ENCODE measurements around the gene DEFB129.
"Not testable (repeated sequence)": the region's sequence is repeated elsewhere in the genome, so short reads cannot be mapped to it uniquely, and the experiment has no call there.

Gene DEFB129, protein sequence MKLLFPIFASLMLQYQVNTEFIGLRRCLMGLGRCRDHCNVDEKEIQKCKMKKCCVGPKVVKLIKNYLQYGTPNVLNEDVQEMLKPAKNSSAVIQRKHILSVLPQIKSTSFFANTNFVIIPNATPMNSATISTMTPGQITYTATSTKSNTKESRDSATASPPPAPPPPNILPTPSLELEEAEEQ

DNA sequence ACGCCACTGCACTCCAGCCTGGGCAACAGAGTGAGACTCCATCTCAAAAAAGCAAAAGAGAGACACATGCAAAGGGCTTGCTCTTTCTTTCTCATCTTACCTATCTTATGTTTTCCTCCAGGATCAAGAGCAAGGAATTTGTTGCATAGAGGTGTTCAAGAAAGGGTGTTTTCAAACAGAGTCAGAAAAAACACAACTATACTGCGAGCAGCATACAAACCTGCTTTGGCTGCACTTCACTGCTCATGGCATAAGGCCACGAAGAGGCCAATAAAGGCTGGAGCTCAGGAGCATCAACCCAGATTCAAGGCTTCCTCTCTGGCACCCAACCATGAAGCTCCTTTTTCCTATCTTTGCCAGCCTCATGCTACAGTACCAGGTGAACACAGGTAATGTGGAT lies at the start of gene DEFB129:
TSS of gene DEFB129 (plus strand) at position 301 of the 400 bp plus-strand sequence. CDS start at position 332, 31 bp downstream.
- DNase-seq, result no peak

DNA sequence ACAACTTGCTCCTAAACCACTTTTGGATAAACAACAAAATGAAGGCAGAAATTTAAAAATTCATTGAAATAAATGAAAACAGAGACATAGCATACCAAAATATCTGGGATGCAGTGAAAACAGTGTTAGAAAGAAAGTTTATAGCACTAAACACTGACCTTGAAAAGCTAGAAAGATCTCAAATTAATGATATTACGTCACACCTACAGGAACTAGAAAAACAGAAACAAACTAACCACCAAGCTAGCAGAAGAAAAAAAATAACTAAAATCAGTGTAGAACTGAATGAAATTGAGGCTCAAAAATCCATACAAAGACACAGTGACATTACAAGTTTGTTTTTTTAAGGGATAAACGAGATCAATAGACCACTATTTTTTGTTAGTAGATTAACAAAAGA lies 42.8 kb upstream of the DEFB129 start:
- no peak for DNase-seq

DNA sequence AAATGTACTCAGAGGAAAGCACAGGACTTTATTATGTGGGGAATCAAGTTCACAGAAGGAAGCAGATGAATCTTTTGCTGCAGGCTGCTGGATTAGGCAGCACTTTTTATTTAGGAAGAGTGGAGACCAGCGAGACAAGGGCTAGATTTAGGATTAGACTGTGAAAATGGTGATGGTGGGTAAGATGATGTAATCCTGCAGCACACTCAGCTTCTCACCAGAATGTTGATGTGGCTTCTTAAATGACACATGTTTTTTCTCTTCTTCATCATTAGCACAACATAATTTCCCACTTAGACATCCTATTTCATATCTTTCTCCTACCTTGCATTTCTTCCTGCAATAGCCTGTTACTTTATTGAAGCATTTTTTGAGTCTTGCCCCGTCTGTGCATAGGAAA lies 39.3 kb upstream of the DEFB129 start:
- no peak for DNase-seq

DNA sequence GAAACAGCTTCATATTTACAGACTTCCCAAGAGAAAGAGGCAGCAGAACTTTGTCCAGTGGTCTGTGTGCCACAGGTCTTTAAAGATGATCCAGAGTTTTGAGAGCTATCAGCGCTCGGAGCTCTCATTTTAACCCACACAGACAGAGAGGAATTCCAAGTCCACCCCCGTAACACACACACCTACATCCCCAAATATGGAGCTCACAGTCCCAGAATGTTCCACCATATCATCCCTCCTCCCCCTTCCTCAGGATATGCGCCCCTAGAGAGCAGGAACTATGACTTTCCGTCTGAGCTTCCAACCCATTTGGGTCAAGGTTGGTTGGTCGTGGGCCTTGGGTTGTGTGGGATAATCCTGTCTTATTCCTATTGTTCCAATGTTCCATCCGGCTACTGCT lies 37.4 kb upstream of the DEFB129 start, which contains the start of gene DEFB128:
TSS of gene DEFB128 (minus strand) at position 101 of the 400 bp plus-strand sequence. CDS start at position 13, 88 bp downstream.
- no peak for DNase-seq

DNA sequence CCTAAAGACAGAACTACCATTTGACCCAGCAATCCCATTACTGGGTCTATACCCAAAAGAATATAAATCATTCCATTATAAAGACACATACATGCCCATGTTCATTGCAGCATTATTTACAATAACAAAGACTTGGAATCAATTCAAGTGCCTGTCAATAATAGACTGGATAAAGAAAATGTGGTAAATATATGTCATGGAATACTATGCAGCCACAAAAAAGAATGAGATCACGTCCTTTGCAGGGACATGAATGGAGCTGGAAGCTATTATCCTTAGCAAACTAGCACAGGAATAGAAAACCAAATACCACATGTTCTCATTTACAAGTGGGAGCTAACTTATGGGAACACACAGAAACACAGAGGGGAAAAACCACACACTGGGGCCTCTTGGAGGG lies 28.8 kb upstream of the DEFB129 start:
- DNase-seq, result no peak

DNA sequence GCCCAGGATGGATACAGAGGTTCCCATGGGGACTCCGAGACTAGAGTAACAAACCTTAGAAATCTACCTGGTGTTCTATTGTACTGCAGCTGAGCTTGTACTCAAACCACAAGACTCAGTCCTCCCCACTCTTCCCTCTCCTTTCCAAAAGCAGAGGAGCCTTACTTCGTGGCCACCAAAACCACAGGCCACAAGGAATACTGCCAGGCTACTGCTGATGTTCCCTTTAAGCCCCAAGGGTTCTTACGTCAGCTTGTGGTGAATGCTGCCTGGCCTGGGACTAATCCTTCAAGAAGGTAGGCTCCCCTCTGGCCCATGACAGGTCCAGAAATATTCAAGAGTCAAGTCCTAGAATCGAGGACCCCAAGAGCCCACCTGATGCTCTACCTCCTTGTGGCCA lies 27.1 kb upstream of the DEFB129 start:
- DNase-seq, result no peak

DNA sequence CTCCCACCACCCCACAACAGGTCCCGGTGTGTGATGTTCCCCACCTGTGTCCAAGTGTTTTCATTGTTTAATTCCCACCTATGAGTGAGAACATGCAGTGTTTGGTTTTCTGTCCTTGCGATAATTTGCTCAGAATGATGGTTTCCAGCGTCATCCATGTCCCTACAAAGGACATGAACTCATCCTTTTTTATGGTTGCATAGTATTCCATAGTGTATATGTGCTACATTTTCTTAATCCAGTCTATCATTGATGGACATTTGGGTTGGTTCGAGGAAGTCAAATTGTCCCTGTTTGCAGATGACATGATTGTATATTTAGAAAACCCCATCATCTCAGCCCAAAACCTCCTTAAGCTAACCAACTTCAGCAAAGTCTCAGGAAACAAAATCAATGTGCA lies 23.4 kb upstream of the DEFB129 start:
- not testable (repeated sequence) for DNase-seq

DNA sequence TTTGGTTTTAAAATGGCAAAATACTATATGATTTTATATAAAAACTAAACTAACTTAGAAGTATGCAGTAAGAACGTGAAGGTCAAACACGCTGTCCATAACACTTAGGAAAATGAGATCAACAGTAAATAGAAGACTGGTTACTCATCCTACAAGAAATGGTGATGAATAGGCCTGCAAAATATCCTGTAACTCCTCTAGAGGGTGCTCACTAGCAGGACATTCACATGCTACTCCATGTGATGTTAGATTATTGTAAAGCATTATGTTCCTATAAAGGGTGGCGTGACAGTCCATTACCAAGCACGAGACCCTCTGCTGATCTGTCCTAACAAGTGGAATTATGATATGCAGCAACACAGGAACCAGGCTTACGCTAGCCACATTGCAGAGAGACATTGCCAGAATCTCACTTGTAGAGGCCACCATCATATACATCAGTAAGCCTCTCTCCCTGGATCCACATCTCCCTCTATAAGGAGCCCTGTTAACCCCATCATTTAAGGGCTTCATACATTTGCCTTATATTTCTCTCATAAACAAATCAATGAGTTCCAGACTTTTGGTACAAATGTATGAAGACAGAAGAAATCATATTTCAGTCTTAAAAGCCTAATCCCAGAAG lies 18.0 kb upstream of the DEFB129 start:
- no peak for DNase-seq

DNA sequence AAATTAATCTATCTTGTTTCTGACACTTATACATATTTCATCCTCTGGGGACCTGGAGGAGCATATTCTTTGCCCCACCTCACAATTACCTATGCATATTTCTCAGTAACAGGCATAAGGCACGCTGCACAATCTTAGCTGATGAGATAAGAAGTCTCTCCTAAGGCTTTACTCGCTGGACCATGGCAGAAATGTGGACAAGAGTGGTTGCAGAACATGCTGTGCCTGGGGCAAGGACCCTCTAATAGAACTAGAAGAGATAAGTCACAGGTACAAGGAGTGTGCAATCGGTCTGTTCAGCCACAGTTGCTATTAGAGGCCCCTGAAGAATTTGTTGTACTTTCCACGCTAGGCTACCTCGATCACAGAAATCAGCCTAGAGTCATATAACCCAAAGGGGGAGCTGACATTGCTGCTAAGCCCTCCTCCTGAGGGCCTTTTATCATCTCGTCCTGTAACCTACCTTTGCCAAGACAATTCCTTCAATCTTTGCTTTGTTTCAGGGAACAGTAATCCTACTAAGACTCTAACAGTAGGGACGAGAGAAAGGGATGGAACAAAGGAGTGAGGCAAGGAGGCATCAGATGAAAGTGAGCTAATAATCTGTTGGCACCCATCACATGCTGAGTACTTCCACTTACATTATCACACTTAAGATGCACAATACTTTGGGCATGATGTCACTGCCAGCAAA lies 16.1 kb upstream of the DEFB129 start:
- DNase-seq, result no peak

DNA sequence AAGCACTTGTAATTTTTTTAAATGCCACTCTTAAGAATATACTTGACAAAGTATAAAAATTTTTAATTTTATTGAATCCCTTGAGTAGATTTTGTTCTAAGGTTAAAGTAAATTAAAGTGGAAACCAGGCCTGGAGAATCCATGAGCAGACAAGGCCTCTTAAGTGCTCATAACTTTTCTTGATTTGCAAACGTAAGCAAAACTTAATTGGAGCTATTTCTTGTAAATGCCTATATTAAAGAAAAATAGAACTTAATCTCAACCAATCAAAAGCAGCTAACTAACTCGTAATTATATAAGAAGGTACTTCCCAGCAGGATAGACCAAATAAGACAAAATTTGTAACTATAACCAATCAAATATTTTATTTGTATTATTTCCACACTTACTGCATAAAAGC lies 12.7 kb upstream of the DEFB129 start:
- no peak for DNase-seq

DNA sequence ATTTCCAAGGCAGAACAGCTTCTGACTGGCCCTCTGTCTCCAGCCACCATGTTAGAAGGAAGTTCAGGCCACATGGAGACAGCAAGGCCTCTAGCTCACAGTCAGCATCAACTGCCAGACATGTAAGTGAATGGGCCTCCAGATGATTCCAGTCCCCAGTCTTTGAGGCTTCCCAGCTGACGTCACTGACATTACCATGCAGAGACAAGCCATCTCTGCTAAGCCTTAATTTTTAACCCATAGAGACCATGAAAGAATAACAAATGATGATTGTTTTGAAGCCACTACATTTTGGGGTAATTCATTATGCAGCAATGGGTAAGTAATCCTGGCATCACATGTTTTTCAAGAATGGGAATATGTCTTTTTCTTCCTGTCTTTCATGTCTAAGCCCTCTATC lies 11.3 kb upstream of the DEFB129 start:
- DNase-seq, result no peak

DNA sequence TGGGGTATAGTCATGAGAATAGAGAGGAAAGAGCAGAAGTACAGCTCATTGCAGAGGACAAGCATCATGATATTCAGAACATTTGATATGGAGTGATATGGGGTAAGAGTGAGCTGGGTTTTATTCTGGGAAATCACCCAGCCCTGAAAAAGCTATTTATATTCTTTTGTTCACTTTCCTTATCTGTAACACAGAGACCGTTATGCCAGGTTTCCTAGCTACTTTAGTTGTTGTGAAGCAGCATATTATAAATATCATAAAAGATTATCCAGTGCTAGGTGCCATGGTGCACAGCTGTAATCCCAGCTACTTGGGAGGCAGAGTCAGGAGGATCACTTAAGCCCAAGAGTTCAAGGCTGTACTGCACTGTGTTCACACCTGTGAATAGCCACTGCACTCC lies 9.8 kb upstream of the DEFB129 start:
- no peak for DNase-seq

DNA sequence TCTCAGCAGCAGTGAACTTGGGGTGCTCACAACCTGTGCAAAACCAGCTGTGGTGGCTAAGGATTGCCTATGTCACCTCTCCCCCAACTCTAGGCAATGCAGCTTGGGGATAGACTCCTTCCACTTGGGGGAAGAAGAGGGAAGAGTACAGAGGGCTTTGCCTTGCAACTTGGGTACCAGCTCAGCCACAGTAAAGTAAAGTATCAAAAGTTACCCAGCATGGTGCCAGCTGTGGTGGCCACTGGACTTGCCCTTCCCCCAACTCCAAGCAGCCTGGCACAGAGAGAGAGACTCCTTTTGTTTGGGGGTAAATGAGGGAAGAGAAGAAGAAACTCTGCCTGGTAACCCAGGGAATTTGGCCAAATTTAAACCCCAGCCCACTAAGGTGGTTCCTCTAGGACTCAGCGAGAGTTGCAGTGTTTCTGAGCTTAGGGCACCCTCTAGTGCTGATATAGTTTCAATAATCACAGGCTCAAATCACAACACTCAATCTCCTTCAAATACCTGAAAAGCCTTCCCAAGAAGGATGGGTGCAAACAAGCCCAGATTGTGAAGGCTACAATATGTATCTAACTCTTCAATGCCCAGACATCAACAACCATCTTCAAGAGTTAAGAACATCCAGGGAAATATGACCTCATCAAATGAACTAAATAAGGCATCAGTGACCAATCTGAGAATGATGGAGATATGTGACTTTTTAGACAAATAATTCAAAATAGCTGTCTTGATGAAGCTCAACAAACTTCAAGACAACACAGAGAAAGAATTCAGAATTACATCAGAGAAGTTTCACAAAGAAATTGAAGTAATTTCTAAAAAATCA lies 7.6 kb upstream of the DEFB129 start:
- no peak for DNase-seq

DNA sequence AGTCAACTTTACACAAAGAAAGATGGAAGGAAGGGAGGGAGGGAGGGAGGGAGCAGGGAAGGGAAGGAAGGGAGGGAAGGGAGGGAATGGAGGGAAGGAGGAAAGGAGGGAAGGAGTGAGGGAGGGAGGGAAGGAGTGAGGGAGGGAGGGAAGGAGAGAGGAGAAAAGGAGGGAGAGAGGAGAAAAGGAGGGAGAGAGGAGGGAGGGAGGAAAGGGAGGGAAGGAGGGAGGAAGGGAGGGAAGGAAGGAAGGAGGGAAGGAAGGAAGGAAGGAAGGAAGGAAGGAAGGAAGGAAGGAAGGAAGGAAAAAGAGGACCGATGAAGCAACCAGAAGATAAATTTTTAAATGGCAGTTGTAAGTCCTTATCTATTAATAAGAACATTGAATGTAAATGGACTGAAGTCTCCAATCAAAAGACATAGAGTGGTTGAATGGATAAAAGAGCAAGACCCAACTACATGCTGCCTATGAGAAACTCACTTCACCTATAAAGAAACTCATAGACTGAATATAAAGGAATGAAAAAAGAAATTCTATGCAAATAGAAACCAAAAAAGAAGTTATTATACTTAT lies 5.7 kb upstream of the DEFB129 start:
- no peak for DNase-seq

DNA sequence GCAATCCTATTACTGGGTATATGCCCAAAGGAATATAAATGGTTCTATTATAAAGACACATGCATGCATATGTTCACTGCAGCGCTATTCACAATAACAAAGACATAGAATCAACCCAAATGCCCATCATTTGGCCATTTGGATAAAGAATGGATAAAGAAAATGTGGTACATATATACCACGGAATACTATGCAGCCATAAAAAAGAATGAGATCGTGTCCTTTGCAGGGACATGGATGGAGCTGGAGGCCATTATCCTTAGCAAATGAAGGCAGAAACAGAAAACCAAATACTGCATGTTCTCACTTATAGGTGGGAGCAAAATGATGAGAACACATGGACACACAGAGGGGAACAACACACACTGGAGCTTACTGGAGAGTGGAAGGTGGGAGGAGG lies 1.2 kb upstream of the DEFB129 start:
- not testable (repeated sequence) for DNase-seq

DNA sequence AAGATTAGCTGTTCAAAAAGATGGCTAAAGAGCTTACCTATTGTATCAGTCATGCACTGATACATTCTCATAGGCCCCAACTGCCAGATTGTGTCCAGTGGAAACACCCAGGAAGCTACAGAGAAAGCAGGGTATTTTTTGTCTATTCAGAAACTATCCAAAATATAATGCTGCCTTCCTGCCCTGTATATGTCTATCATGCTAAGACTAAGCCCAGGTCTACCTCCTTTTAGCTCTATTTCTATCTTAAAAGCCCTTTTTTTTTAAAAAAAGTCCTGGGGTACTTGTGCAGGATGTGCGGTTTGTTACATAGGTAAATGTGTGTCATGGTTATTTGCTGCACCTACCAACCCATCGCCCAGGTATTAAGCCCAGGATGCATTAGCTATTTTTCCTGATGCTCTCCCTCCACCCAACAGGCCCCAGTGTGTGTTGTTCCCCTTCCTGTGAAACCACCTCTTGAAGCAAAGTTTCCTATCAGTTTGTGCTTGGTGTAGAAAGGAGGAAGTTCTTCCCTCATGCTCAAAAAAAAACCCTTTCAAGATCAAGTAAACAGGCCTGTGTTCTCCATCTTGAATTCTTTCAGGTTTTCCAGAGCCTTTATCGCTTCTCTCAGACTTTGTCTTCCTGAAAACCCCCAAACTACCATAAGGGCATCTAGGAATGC lies 514 bp downstream of the DEFB129 start:
- DNase-seq, result no peak

DNA sequence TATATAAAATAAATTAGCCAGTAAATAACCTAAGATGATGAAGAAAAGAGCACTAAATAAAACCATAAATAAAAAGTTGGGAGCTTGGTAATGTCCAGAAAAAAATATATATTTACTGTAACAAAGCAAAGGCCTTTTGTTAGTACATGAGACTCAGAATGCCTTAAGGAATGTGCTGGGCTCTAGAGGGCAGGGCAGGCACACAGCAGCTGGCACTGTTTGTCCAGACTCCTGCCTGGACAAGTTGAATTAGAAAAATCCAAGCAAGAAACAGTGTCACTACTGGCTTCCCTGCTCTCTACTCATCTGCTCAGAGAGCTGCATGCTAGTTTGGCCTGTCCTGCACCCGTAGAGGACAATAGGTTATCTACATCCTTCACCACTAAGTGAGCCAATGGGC lies 8.8 kb downstream of the DEFB129 start:
- no peak for DNase-seq

DNA sequence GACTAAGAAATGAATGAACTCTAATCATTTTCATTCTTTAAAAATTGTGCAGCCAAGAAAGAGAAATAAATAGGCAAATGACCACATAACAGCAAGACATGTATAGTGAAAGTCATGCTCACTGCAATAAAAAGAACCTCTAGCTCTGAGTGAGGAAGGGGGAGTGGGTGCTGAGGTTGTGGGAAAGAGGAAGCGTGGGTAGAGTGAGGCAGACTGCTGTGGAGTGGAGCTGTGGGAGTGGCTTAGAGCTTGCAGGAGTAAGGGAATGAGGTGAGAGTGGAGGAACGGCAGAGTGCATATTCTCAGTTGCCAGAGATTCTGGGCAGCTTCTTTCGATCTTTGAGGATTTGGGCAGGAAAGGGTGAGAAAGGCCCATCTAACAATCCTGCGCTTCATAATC lies 10.4 kb downstream of the DEFB129 start:
- DNase-seq, result no peak

DNA sequence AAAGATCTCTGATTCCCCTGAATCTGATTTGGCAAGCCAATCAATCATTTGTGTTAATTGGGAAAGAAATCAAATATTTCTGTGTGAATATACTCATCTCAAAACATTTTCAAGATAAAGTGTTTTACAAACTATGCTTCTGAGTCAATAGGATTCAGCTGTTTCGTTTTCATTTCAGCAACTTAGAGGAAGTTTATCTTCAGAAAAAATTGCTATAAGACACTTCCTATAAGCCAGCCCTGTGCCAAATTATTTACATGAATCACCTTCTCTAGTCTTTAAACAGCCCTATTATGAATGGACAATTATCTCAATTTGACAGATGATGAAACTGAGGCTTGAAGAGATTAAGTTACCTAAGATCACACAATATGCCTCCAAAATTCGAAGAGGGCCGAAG lies 10.9 kb downstream of the DEFB129 start:
- no peak for DNase-seq

DNA sequence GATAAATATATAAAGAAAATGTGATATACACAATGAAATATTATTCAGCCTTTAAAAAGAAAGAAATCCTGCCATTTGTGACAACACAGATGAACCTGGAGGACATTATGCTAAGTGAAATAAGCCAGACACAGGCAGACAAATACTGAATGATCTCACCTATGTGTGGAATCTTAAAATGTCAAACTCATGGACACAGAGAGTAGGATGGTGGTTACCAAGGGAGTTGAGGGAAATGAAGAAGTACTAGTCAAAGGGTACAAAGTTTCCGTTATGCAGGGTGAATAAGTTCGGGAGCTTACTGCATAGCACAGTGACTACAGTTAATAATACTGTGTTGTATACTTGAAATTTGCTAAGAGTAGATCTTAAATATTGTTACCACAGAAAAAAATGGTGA lies 15.8 kb downstream of the DEFB129 start:
- DNase-seq, result no peak

DNA sequence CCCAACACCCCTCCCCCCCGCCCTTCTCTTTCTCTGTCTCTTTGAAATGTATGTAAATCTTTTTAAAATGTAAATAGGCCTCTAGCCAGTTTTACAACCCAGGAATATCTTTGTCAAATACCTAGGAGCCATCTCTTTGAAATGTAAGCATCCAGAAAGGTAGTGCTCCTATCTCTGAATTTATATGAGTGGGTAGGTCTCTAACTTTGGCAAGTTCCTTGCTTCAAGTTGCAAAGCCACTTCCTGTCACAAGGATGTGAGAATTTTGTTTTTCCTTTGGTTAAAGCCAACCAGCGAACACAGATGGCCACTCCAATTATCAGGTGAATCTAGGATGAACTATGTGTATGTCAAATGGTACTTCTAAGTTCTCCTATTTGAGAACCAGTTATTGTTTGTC lies 24.3 kb downstream of the DEFB129 start:
- no peak for DNase-seq

DNA sequence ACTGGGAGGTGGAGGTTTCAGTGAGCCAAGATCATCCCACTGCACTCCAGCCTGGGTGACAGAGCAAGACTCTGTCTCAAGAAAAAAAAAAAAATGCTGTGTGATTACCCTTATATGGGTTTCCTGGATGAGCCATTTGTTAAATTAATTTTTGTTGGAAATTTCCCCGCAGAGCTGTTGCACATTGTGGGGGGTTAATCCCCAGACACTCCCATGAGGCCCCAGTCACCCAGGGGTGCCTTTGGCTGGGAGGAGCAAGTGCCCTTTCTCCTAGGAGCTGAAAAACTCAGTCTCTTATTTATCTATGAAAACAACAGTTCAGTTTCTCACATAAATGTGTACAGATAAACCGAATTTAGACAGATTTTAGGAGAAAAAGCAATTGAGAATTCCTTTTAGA lies 25.7 kb downstream of the DEFB129 start:
- no peak for DNase-seq

DNA sequence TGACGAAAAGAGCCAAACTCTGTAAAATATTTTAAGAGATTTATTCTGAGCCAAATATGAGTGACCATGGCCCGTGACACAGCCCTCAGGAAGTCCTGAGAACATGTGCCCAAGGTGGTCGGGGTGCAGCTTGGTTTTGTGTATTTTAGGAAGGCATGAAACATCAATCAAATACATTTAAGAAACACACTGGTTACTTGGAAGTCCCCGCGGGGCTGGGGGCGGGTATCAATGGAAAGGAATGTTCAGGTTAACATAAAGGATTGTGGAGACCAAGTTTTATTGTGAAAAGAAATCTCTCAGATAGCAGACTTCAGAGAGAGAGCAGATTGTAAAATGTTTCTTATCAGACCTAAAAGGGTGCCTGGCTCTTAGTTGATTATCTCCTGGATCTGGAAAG lies 26.4 kb downstream of the DEFB129 start:
- not testable (repeated sequence) for DNase-seq
